Measurements from ENCODE around the gene SEMA4G. TPM values are rescaled to one million over a fixed set of nuclear protein-coding genes. Genes with fewer than 3 reads are reported as not detected.

Gene SEMA4G
- 7.0 and 9.1 TPM in 2 replicates for total RNA-seq
- long read RNA-seq, partial matches to known transcripts: 0 of 2 reads
- long read RNA-seq, other reads (novel, unspliced or antisense): 2 of 2 reads

DNA sequence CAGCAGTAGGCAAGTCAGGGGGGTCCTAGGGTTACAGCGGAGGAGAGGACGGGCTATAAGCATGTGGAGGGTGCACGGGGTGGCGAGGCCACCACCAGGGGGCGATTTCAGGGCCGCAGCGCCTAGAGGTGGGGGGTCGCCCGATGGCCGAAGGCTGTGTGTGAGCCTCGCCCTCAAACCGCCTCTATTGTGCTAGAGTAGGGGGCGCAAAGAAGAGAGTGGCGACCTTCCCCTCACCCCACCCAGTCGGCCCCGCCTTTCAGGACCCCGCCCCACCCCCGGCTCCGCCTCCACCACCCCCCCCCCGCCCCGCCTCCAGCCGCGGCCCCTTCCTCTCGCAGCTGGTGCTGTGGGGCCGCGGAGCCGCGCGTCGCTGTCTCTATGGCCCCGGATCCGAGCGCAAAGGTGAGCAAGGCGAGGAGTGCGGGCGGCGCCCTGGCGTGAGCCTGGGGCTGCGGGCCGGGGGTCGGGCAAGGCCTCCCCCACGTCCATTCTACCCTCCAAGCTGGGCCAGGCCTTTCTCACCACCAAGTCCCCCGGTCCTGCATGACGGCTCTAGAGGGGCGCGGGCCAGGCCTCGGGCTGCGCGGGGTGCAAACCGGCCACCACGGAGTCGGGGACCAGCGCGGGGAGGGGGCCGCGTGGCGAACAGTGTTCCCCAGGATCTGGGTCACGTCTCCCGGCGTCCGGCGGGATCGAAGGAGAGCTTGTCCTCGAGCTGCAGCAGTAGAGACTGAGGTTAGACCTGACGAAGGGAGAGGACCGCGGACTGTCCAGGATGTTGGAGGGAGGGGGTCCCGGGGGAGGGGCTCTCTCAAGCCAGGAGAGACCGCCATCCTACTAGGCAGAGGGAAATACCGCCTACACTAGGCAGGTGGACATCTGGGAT, at the start of gene SEMA4G:
Gene SEMA4G (plus strand): TSS at position 318 of the 889 bp plus-strand sequence. CDS start 3,409 bp downstream, outside the sequence.
- Mint-ChIP-seq H3K27me3 (ENCODE audit: low read depth) (peaks cover 6% of the 10 kb centered on the region), H3K4me1 (peaks cover 52% of the 10 kb centered on the region), H3K4me3 (peak within 1 kb of the TSS; percentile 85), H3K27ac (ENCODE audit: unreplicated experiment) (peak within 1 kb of the TSS; percentile 20), H3K36me3 (ENCODE audit: low read depth) (no peaks in the 10 kb centered on the region), H3K9me3 (no peaks in the 10 kb centered on the region)
- DNase-seq (ENCODE audit: low read depth, low spot score): peak; percentile 73
- TF ChIP-seq, protein P1, sequence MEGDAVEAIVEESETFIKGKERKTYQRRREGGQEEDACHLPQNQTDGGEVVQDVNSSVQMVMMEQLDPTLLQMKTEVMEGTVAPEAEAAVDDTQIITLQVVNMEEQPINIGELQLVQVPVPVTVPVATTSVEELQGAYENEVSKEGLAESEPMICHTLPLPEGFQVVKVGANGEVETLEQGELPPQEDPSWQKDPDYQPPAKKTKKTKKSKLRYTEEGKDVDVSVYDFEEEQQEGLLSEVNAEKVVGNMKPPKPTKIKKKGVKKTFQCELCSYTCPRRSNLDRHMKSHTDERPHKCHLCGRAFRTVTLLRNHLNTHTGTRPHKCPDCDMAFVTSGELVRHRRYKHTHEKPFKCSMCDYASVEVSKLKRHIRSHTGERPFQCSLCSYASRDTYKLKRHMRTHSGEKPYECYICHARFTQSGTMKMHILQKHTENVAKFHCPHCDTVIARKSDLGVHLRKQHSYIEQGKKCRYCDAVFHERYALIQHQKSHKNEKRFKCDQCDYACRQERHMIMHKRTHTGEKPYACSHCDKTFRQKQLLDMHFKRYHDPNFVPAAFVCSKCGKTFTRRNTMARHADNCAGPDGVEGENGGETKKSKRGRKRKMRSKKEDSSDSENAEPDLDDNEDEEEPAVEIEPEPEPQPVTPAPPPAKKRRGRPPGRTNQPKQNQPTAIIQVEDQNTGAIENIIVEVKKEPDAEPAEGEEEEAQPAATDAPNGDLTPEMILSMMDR (conservative IDR thresholded peaks at IDR 0.05): peak; percentile 83

DNA sequence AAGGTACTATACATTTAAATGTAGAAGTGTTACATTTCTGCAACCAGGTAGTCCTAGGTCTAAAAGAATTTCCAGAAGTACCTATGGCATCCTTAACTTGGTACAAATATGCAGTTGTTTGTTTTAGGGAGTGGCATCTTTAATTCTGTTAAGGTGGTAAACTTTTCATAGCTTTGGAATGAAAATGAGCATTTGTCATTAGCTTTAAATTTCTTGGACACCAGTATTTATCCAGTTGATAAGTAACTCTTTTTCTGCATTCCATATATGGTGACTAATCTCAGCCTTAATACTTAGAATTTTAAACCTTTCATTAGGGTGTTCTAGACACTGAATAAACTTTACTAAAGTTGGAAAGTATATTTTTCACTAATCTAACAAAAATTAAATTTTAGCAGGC, 45.7 kb upstream of the SEMA4G start:
- H3K4me1 Mint-ChIP-seq: no peaks in the 10 kb centered on the region
- H3K9me3 Mint-ChIP-seq: no peaks in the 10 kb centered on the region
- no peak for DNase-seq (ENCODE audit: low read depth, low spot score)
- TF ChIP-seq, protein P1 (conservative IDR thresholded peaks at IDR 0.05): no peak
- no peaks in the 10 kb centered on the region for H3K27me3 Mint-ChIP-seq (ENCODE audit: low read depth)
- H3K36me3 Mint-ChIP-seq (ENCODE audit: low read depth): peaks cover 5% of the 10 kb centered on the region
- H3K27ac Mint-ChIP-seq (ENCODE audit: unreplicated experiment): no peak overlapping the region
- H3K4me3 Mint-ChIP-seq: no peak overlapping the region

DNA sequence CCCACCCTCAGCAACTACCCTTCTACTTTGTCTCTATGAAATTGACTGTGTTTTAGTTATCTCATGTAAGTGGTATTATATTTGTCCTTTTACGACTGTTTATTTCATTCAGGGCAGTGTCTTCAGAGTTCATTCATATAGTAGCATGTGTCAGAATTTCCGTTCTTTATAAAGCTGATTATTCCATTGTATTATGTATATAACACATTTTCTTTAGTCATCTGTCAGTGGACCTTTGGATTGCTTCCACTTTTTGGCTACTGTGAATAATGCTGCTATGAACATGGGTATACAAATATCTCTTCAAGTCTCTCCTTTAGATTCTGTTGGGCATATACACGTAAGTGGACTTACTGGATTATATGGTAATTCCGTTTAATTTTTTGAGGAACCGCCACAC, 42.0 kb upstream of the SEMA4G start:
- peaks cover 8% of the 10 kb centered on the region for H3K36me3 Mint-ChIP-seq (ENCODE audit: low read depth)
- no peaks in the 10 kb centered on the region for H3K9me3 Mint-ChIP-seq
- TF ChIP-seq, protein P1 (conservative IDR thresholded peaks at IDR 0.05): no peak
- no peaks in the 10 kb centered on the region for H3K27me3 Mint-ChIP-seq (ENCODE audit: low read depth)
- H3K27ac Mint-ChIP-seq (ENCODE audit: unreplicated experiment): no peak overlapping the region
- H3K4me1 Mint-ChIP-seq: no peaks in the 10 kb centered on the region
- DNase-seq (ENCODE audit: low read depth, low spot score): no peak
- no peak overlapping the region for H3K4me3 Mint-ChIP-seq

GRCh38 chr10:100928039-100928438, 41.3 kb upstream of the SEMA4G start:
- Mint-ChIP-seq H3K27me3 (ENCODE audit: low read depth) (no peaks in the 10 kb centered on the region), H3K36me3 (ENCODE audit: low read depth) (peaks cover 14% of the 10 kb centered on the region), H3K27ac (ENCODE audit: unreplicated experiment) (no peak overlapping the region), H3K9me3 (no peaks in the 10 kb centered on the region), H3K4me3 (no peak overlapping the region), H3K4me1 (no peaks in the 10 kb centered on the region)
- TF ChIP-seq, protein P1 (conservative IDR thresholded peaks at IDR 0.05): no peak
- no peak for DNase-seq (ENCODE audit: low read depth, low spot score)

GRCh38 chr10:100930368-100930767, 38.9 kb upstream of the SEMA4G start:
- Mint-ChIP-seq H3K36me3 (ENCODE audit: low read depth) (peaks cover 17% of the 10 kb centered on the region), H3K4me3 (no peak overlapping the region), H3K9me3 (no peaks in the 10 kb centered on the region), H3K4me1 (no peaks in the 10 kb centered on the region), H3K27me3 (ENCODE audit: low read depth) (no peaks in the 10 kb centered on the region), H3K27ac (ENCODE audit: unreplicated experiment) (no peak overlapping the region)
- DNase-seq (ENCODE audit: low read depth, low spot score): no peak
- TF ChIP-seq, protein P1 (conservative IDR thresholded peaks at IDR 0.05): no peak
